Measurements from ENCODE around the gene CILP2.

Gene CILP2

GRCh38 chr19:19506592-19506991, 31.5 kb upstream of the CILP2 start:
- no peak for DNase-seq (ENCODE audit: low read depth)
- no peak overlapping the region for H3K4me3 ChIP-seq (ENCODE audit: low read depth, low read length)
- TF ChIP-seq, protein P1, sequence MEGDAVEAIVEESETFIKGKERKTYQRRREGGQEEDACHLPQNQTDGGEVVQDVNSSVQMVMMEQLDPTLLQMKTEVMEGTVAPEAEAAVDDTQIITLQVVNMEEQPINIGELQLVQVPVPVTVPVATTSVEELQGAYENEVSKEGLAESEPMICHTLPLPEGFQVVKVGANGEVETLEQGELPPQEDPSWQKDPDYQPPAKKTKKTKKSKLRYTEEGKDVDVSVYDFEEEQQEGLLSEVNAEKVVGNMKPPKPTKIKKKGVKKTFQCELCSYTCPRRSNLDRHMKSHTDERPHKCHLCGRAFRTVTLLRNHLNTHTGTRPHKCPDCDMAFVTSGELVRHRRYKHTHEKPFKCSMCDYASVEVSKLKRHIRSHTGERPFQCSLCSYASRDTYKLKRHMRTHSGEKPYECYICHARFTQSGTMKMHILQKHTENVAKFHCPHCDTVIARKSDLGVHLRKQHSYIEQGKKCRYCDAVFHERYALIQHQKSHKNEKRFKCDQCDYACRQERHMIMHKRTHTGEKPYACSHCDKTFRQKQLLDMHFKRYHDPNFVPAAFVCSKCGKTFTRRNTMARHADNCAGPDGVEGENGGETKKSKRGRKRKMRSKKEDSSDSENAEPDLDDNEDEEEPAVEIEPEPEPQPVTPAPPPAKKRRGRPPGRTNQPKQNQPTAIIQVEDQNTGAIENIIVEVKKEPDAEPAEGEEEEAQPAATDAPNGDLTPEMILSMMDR (IDR thresholded peaks at IDR 0.05; ENCODE audit: control insufficient read depth, extremely low read depth, insufficient read depth) = no peak

DNA sequence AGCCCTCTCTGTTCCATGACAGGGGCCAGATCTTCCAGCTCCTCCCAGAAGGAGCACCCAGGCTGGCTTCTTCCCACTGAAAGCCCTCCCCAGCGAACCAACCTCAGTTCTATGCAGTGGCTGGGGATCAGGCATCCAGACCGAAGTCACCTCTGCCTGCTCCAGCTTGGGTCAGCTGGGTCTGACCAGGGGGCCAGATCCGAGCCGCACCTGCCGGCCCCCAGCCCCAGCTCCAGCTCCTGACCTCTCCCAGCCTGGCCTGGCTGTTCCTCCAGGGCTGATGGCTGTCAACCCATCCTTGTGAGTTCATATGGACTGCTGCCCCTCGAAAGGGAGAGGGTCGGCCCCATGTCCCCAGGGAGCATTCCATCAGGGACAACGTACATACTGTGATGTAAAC, 30.7 kb upstream of the CILP2 start:
- DNase-seq (ENCODE audit: low read depth) = no peak
- no peak overlapping the region for H3K4me3 ChIP-seq (ENCODE audit: low read depth, low read length)
- TF ChIP-seq, protein P1 (IDR thresholded peaks at IDR 0.05; ENCODE audit: control insufficient read depth, extremely low read depth, insufficient read depth) = no peak

DNA sequence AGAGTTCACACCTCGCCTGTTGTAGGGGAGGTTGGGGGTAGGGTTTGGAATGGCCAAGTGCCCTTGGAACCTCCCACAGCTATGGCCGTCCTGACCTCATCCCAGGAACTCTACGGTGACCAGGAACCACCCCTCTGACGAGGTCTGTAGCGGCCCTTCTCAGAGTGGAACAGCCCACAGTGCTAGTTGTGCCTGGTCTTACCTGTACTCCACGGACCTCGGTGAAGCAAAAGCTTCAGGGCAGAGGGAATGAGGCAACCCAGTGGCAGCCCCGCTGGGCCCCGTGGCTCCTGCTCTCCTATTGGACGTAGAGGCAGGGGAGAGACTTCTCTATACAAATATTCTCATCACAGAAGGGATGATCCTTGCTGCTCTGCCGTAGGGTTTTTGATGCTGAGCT, 29.8 kb upstream of the CILP2 start:
- no peak for DNase-seq (ENCODE audit: low read depth)
- TF ChIP-seq, protein P1 (IDR thresholded peaks at IDR 0.05; ENCODE audit: control insufficient read depth, extremely low read depth, insufficient read depth) = no peak
- no peak overlapping the region for H3K4me3 ChIP-seq (ENCODE audit: low read depth, low read length)

- TF ChIP-seq, protein P1 (IDR thresholded peaks at IDR 0.05; ENCODE audit: control insufficient read depth, extremely low read depth, insufficient read depth) = no peak
- DNase-seq (ENCODE audit: low read depth) = no peak
- H3K4me3 ChIP-seq (ENCODE audit: low read depth, low read length) = no peak overlapping the region
Observed at GRCh38 chr19:19510432-19510831, 27.6 kb upstream of the CILP2 start.

GRCh38 chr19:19513682-19514081, 24.4 kb upstream of the CILP2 start:
- no peak for DNase-seq (ENCODE audit: low read depth)
- TF ChIP-seq, protein P1 (IDR thresholded peaks at IDR 0.05; ENCODE audit: control insufficient read depth, extremely low read depth, insufficient read depth) = no peak
- no peak overlapping the region for H3K4me3 ChIP-seq (ENCODE audit: low read depth, low read length)

GRCh38 chr19:19514215-19514657, 23.8 kb upstream of the CILP2 start:
- TF ChIP-seq, protein P1 (IDR thresholded peaks at IDR 0.05; ENCODE audit: control insufficient read depth, extremely low read depth, insufficient read depth) = no peak
- DNase-seq (ENCODE audit: low read depth) = no peak
- no peak overlapping the region for H3K4me3 ChIP-seq (ENCODE audit: low read depth, low read length)

- no peak for DNase-seq (ENCODE audit: low read depth)
- TF ChIP-seq, protein P1 (IDR thresholded peaks at IDR 0.05; ENCODE audit: control insufficient read depth, extremely low read depth, insufficient read depth) = no peak
- H3K4me3 ChIP-seq (ENCODE audit: low read depth, low read length) = peak within 1 kb of the TSS; percentile 97
Observed at GRCh38 chr19:19514881-19515641, 23.0 kb upstream of the CILP2 start, which contains the start of gene TSSK6. TSSK6 (minus strand) TSS chr19:19515548; CDS start chr19:19515427, 121 bp downstream.
